ENCODE measurements around the gene LRG1.

LRG1 gene

GRCh38 chr19:4518345-4519171 is 21.3 kb downstream of the LRG1 start, which contains the start of gene PLIN4 (continued):
- TF ChIP-seq, protein P1, sequence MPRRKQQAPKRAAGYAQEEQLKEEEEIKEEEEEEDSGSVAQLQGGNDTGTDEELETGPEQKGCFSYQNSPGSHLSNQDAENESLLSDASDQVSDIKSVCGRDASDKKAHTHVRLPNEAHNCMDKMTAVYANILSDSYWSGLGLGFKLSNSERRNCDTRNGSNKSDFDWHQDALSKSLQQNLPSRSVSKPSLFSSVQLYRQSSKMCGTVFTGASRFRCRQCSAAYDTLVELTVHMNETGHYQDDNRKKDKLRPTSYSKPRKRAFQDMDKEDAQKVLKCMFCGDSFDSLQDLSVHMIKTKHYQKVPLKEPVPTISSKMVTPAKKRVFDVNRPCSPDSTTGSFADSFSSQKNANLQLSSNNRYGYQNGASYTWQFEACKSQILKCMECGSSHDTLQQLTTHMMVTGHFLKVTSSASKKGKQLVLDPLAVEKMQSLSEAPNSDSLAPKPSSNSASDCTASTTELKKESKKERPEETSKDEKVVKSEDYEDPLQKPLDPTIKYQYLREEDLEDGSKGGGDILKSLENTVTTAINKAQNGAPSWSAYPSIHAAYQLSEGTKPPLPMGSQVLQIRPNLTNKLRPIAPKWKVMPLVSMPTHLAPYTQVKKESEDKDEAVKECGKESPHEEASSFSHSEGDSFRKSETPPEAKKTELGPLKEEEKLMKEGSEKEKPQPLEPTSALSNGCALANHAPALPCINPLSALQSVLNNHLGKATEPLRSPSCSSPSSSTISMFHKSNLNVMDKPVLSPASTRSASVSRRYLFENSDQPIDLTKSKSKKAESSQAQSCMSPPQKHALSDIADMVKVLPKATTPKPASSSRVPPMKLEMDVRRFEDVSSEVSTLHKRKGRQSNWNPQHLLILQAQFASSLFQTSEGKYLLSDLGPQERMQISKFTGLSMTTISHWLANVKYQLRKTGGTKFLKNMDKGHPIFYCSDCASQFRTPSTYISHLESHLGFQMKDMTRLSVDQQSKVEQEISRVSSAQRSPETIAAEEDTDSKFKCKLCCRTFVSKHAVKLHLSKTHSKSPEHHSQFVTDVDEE (CRISPR knock-in tag; IDR thresholded peaks at IDR 0.05), result no peak
- TF ChIP-seq ISL1 (CRISPR knock-in tag; IDR thresholded peaks at IDR 0.05), result no peak

DNA sequence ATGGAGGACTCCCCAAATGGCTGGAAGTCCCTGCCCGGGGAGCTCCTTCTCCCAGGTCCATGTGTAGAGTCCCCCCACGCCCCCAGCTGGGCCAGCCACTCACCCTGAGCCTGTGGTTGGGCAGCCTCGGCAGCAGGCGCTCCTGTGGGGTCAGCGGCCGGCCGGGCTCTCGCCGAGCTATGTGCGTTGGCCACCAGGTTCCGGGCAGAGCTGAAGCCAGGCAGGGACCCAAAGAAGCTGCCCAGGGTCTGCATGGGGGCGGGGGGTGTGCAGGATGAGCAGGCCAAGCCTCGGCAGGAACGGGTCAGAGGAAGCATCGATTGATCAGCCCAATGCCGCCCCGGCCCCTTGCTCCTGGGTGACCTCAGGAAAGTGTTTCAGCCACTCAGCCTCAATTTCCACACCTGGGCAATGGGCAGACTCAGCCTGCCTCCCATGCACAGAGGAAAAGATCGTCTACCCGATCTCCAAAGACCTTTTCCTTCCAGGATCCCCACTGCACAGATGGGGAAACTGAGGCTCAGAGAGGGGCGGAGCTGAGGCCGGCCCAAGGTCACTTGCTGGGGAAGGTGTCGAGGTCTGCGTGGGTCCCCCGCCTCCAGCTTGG is 22.3 kb downstream of the LRG1 start:
- no peak for TF ChIP-seq ZC3H10 (CRISPR knock-in tag; IDR thresholded peaks at IDR 0.05)
- no peak for TF ChIP-seq ZFP3 (CRISPR knock-in tag; IDR thresholded peaks at IDR 0.05)
- no peak for TF ChIP-seq ZNF70 (CRISPR knock-in tag; IDR thresholded peaks at IDR 0.05)
- TF ChIP-seq BACH2 (CRISPR knock-in tag; IDR thresholded peaks at IDR 0.05; ENCODE audit: borderline replicate concordance), result no peak
- no peak for TF ChIP-seq OSR1 (CRISPR knock-in tag; IDR thresholded peaks at IDR 0.05)
- TF ChIP-seq CREB5 (CRISPR knock-in tag; IDR thresholded peaks at IDR 0.05; ENCODE audit: low read depth), result no peak
- TF ChIP-seq, protein P2, sequence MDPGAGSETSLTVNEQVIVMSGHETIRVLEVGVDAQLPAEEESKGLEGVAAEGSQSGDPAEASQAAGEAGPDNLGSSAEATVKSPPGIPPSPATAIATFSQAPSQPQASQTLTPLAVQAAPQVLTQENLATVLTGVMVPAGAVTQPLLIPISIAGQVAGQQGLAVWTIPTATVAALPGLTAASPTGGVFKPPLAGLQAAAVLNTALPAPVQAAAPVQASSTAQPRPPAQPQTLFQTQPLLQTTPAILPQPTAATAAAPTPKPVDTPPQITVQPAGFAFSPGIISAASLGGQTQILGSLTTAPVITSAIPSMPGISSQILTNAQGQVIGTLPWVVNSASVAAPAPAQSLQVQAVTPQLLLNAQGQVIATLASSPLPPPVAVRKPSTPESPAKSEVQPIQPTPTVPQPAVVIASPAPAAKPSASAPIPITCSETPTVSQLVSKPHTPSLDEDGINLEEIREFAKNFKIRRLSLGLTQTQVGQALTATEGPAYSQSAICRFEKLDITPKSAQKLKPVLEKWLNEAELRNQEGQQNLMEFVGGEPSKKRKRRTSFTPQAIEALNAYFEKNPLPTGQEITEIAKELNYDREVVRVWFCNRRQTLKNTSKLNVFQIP (CRISPR knock-in tag; IDR thresholded peaks at IDR 0.05; ENCODE audit: borderline replicate concordance, low read depth), result no peak
- TF ChIP-seq, protein P1 (CRISPR knock-in tag; IDR thresholded peaks at IDR 0.05), result no peak
- no peak for TF ChIP-seq TCF4 (CRISPR knock-in tag; IDR thresholded peaks at IDR 0.05; ENCODE audit: borderline replicate concordance)
- no peak for TF ChIP-seq SNAI2 (CRISPR knock-in tag; IDR thresholded peaks at IDR 0.05)
- TF ChIP-seq GLIS3 (CRISPR knock-in tag; IDR thresholded peaks at IDR 0.05), result no peak
- no peak for TF ChIP-seq CSRNP3 (CRISPR knock-in tag; IDR thresholded peaks at IDR 0.05)
- no peak for TF ChIP-seq ZFP30 (CRISPR knock-in tag; IDR thresholded peaks at IDR 0.05)
- TF ChIP-seq ZNF565 (CRISPR knock-in tag; conservative IDR thresholded peaks at IDR 0.05; ENCODE audit: low read depth), result no peak
- TF ChIP-seq PPARA (CRISPR knock-in tag; IDR thresholded peaks at IDR 0.05; ENCODE audit: borderline replicate concordance), result no peak
- no peak for TF ChIP-seq CSDC2 (CRISPR knock-in tag; IDR thresholded peaks at IDR 0.05)
- no peak for TF ChIP-seq TOX (CRISPR knock-in tag; IDR thresholded peaks at IDR 0.05; ENCODE audit: borderline replicate concordance)
- ATAC-seq, result no peak

DNA sequence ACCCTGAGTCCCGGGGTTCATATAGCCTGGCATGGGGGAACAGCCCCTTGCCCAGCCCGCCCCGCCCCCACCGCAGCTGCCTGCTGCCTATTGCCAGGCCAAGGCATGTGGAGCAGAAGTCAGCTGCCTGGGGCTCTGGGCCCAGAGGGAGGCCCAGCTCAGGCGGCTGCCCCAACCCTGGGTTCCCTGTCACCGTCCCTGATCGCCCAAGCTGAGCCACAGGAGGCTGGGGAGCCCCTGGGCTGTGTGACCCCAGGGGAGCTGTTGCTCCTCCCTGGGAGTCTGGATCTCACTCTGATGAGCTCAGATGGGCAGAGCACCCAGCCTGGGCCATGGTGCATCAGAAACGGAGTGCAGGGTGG is 22.9 kb downstream of the LRG1 start:
- ATAC-seq, result no peak; the same call in 2 of the 3 replicates
- TF ChIP-seq, protein P1 (CRISPR knock-in tag; IDR thresholded peaks at IDR 0.05), result no peak
- TF ChIP-seq CSRNP3 (CRISPR knock-in tag; IDR thresholded peaks at IDR 0.05) (no peak), PPARA (CRISPR knock-in tag; IDR thresholded peaks at IDR 0.05; ENCODE audit: borderline replicate concordance) (no peak), ARNTL (CRISPR knock-in tag; IDR thresholded peaks at IDR 0.05; ENCODE audit: borderline replicate concordance, low read depth) (no peak), CSDC2 (CRISPR knock-in tag; IDR thresholded peaks at IDR 0.05) (no peak), SNAI2 (CRISPR knock-in tag; IDR thresholded peaks at IDR 0.05) (no peak), ZNF565 (CRISPR knock-in tag; conservative IDR thresholded peaks at IDR 0.05; ENCODE audit: low read depth) (no peak), ESRRG (CRISPR knock-in tag; IDR thresholded peaks at IDR 0.05) (no peak), ZNF70 (CRISPR knock-in tag; IDR thresholded peaks at IDR 0.05) (no peak)
